KMS-11 (cell line): ENCODE results near the gene KCTD17.

ENCODE experiments used
- H2AFZ ChIP-seq: fragments of 200-600 bp; sonication (generic); 2 replicates; pipeline ENCODE4 v1.6.1; 2016; ENCODE audit warnings: antibody characterized with exemption, mixed run types, low read depth
- H3K27ac ChIP-seq: fragments of 200-600 bp; sonication (generic); 2 replicates; pipeline ENCODE4 v1.6.1; 2016; ENCODE audit warnings: mild to moderate bottlenecking, mixed run types
- H3K27me3 ChIP-seq: fragments of 200-600 bp; sonication (generic); 2 replicates; pipeline ENCODE4 v1.6.1; 2017; ENCODE audit warnings: mild to moderate bottlenecking, low read depth, mixed run types, moderate library complexity; ENCODE audit not compliant: insufficient read depth
- H3K36me3 ChIP-seq: fragments of 200-600 bp; sonication (generic); 2 replicates; pipeline ENCODE4 v1.6.1; 2017; ENCODE audit warnings: mild to moderate bottlenecking, mixed run types; ENCODE audit not compliant: insufficient read depth
- H3K4me1 ChIP-seq: fragments of 200-600 bp; sonication (generic); 2 replicates; pipeline ENCODE4 v1.6.1; 2016; ENCODE audit warnings: mild to moderate bottlenecking, low read depth, mixed run types; ENCODE audit not compliant: poor library complexity, severe bottlenecking
- H3K4me2 ChIP-seq: fragments of 200-600 bp; sonication (generic); 2 replicates; pipeline ENCODE4 v1.7.0; 2016; ENCODE audit warnings: mild to moderate bottlenecking, mixed run types
- H3K4me3 ChIP-seq: fragments of 200-600 bp; sonication (generic); IDR thresholded peaks from 2 replicates; pipeline ENCODE4 v1.6.1; 2017; ENCODE audit warnings: low read depth, low read length, mixed read lengths; ENCODE audit not compliant: insufficient read depth
- H3K79me2 ChIP-seq: fragments of 200-600 bp; sonication (generic); 2 replicates; pipeline ENCODE4 v1.6.1; 2016; ENCODE audit warnings: low read depth, mixed run types; ENCODE audit not compliant: insufficient read depth
- H3K9ac ChIP-seq: fragments of 200-600 bp; sonication (generic); 2 replicates; pipeline ENCODE4 v1.6.1; 2016; ENCODE audit warnings: mild to moderate bottlenecking, mixed run types
- H4K20me1 ChIP-seq: fragments of 200-600 bp; sonication (generic); 2 replicates; pipeline ENCODE4 v1.6.1; 2016; ENCODE audit warnings: mild to moderate bottlenecking, mixed run types; ENCODE audit not compliant: insufficient read depth
- CTCF ChIP-seq: fragments of 200-600 bp; sonication (generic); conservative IDR thresholded peaks from 2 replicates; pipeline ENCODE4 v1.6.1; 2017; ENCODE audit warnings: low read depth, mild to moderate bottlenecking, antibody characterized with exemption, low read length, moderate library complexity, mixed read lengths

The KCTD17 gene

GRCh38 chr22:37046589-37046988 is 5.0 kb upstream of the KCTD17 start:
- no peak for TF ChIP-seq CTCF
- Histone ChIP-seq H4K20me1 (no peaks in the 10 kb centered on the region), H3K9ac (no peak overlapping the region), H3K4me1 (peaks cover 9% of the 10 kb centered on the region), H3K36me3 (no peaks in the 10 kb centered on the region), H3K79me2 (no peaks in the 10 kb centered on the region), H3K4me3 (no peak overlapping the region), H3K27ac (no peak overlapping the region), H2AFZ (no peak overlapping the region), H3K27me3 (no peaks in the 10 kb centered on the region), H3K4me2 (no peak overlapping the region)

DNA sequence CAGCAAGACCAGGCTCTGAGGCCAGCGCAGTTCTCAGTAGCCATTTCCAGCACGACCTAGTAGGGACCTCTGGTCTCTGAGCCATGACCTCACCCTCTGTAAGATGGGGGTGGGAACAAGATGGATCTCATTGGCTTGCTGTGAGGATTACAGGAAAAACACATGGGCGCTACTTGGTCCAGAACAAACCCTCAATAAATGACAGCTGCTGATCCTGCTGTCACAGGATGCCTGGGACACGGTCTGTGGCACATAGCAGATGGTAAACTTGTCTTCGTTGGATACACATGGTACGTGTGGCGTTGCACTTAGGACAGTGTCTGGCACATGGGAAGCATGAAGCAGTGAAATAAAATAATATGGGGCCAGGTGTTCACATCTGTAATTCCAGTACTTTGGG is 4.5 kb upstream of the KCTD17 start:
- no peak overlapping the region for H3K9ac ChIP-seq
- H3K4me2 ChIP-seq, result no peak overlapping the region
- no peaks in the 10 kb centered on the region for H4K20me1 ChIP-seq
- H3K27me3 ChIP-seq, result no peaks in the 10 kb centered on the region
- no peak overlapping the region for H3K4me3 ChIP-seq
- no peaks in the 10 kb centered on the region for H3K36me3 ChIP-seq
- no peaks in the 10 kb centered on the region for H3K79me2 ChIP-seq
- TF ChIP-seq CTCF, result no peak
- H3K4me1 ChIP-seq, result peaks cover 9% of the 10 kb centered on the region
- no peak overlapping the region for H3K27ac ChIP-seq
- no peak overlapping the region for H2AFZ ChIP-seq

DNA sequence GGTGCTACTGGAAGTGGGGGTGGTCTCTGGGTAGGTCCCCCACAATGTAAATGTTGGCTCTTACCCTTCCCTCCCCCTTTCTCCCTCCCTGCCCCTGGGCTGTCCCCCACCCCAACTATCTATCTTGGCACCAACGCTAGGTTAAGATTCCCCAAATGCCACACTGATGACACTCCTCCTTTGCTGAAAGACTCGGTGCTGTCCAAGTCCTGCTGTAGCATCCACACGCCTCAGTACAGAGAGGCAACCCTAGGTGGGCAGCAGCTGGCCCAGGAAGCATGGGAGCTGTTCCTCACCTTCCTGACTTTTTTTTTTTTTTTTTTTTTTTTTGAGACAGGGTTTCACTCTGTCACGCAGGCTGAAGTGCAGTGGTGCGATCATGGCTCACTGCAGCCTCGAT is 3.4 kb upstream of the KCTD17 start:
- Histone ChIP-seq H3K27me3 (no peaks in the 10 kb centered on the region), H3K4me3 (no peak overlapping the region), H3K4me2 (no peak overlapping the region), H3K9ac (no peak overlapping the region), H3K36me3 (no peaks in the 10 kb centered on the region), H3K79me2 (no peaks in the 10 kb centered on the region), H4K20me1 (no peaks in the 10 kb centered on the region), H2AFZ (no peak overlapping the region), H3K4me1 (peaks cover 9% of the 10 kb centered on the region), H3K27ac (no peak overlapping the region)
- TF ChIP-seq CTCF, result no peak

GRCh38 chr22:37049224-37049623 is 2.3 kb upstream of the KCTD17 start:
- Histone ChIP-seq H3K9ac (no peak overlapping the region), H3K36me3 (no peaks in the 10 kb centered on the region), H3K4me1 (peaks cover 3% of the 10 kb centered on the region), H3K27me3 (no peaks in the 10 kb centered on the region), H3K27ac (no peak overlapping the region), H3K79me2 (no peaks in the 10 kb centered on the region), H3K4me2 (no peak overlapping the region), H2AFZ (no peak overlapping the region), H3K4me3 (no peak overlapping the region), H4K20me1 (no peaks in the 10 kb centered on the region)
- no peak for TF ChIP-seq CTCF

DNA sequence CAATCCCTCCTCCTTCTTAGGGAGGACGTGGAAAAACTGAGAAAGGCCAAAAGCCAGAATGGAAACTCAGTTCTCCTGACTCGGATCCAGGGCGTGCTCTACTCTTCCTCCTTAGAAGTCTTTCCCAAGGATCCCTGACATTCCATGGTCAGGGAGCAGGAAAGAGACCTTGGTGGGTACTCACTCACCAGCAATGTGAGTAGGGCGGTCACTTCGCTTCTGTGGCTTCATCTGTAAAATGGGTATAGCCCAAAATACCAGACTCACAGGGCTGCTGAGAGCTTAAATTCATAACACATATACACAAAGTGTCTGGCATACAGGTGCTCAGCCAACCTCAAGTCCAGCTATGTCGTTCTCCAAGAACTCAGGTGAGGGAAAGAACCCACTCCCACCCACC is 629 bp upstream of the KCTD17 start:
- no peak overlapping the region for H3K4me3 ChIP-seq
- no peak for TF ChIP-seq CTCF
- H3K36me3 ChIP-seq, result no peaks in the 10 kb centered on the region
- H3K27me3 ChIP-seq, result no peaks in the 10 kb centered on the region
- no peak overlapping the region for H3K9ac ChIP-seq
- no peaks in the 10 kb centered on the region for H4K20me1 ChIP-seq
- no peaks in the 10 kb centered on the region for H3K79me2 ChIP-seq
- H3K27ac ChIP-seq, result no peak overlapping the region
- H3K4me1 ChIP-seq, result no peaks in the 10 kb centered on the region
- no peak overlapping the region for H2AFZ ChIP-seq
- H3K4me2 ChIP-seq, result no peak overlapping the region
